Measurements from ENCODE around the gene UBE2QL1. TPM values are rescaled to one million over a fixed set of nuclear protein-coding genes. Genes with fewer than 3 reads are reported as not detected.

UBE2QL1 gene
- polyA plus RNA-seq, 1 of the 3 experiments (the other 2 are of a cell fraction): 0.28 TPM

GRCh38 chr5:6467591-6467990 lies 18.9 kb downstream of the UBE2QL1 start (continued):
- TF ChIP-seq, protein P1, sequence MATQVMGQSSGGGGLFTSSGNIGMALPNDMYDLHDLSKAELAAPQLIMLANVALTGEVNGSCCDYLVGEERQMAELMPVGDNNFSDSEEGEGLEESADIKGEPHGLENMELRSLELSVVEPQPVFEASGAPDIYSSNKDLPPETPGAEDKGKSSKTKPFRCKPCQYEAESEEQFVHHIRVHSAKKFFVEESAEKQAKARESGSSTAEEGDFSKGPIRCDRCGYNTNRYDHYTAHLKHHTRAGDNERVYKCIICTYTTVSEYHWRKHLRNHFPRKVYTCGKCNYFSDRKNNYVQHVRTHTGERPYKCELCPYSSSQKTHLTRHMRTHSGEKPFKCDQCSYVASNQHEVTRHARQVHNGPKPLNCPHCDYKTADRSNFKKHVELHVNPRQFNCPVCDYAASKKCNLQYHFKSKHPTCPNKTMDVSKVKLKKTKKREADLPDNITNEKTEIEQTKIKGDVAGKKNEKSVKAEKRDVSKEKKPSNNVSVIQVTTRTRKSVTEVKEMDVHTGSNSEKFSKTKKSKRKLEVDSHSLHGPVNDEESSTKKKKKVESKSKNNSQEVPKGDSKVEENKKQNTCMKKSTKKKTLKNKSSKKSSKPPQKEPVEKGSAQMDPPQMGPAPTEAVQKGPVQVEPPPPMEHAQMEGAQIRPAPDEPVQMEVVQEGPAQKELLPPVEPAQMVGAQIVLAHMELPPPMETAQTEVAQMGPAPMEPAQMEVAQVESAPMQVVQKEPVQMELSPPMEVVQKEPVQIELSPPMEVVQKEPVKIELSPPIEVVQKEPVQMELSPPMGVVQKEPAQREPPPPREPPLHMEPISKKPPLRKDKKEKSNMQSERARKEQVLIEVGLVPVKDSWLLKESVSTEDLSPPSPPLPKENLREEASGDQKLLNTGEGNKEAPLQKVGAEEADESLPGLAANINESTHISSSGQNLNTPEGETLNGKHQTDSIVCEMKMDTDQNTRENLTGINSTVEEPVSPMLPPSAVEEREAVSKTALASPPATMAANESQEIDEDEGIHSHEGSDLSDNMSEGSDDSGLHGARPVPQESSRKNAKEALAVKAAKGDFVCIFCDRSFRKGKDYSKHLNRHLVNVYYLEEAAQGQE (IDR thresholded peaks at IDR 0.05; ENCODE audit: low read depth, low read length): no peak
- TF ChIP-seq IRF3 (IDR thresholded peaks at IDR 0.05; ENCODE audit: low read depth, low read length) (no peak), ELF1 (IDR thresholded peaks at IDR 0.05) (no peak), JUND (IDR thresholded peaks at IDR 0.05) (no peak), YY1 (IDR thresholded peaks at IDR 0.05; ENCODE audit: low read depth) (no peak)

- Histone ChIP-seq H3K4me1 (ENCODE audit: control insufficient read depth in 1 of 2, insufficient read depth in 2 of 2, low read depth in 1 of 2, low read length in 1 of 2) (peaks cover 0 to 47% of the 10 kb centered on the region in 2 experiments; a peak in 2 of 4 replicates), H3K27ac (ENCODE audit: low read depth in 2 of 2, low read length in 1 of 2) (peak overlapping the region in 1 of 2 experiments; percentile 43; a peak in 1 of 4 replicates), H3K9ac (no peak overlapping the region), H3K36me3 (replicated peaks in 1 of 2; ENCODE audit: control insufficient read depth in 1 of 2, insufficient read depth in 2 of 2, low read length in 1 of 2) (peaks cover 0 to 6% of the 10 kb centered on the region in 2 experiments), H3K4me2 (no peak overlapping the region), H3K9me3 (no peaks in the 10 kb centered on the region), H2AFZ (ENCODE audit: low read depth) (no peak overlapping the region), H3K79me2 (ENCODE audit: insufficient read depth) (no peaks in the 10 kb centered on the region), H3F3A (replicated peaks; ENCODE audit: insufficient read depth) (no peaks in the 10 kb centered on the region), H4K20me1 (ENCODE audit: insufficient read depth) (no peaks in the 10 kb centered on the region), H3K9me2 (no peaks in the 10 kb centered on the region), H3K4me3 (ENCODE audit: low read depth in 2 of 2, low read length in 1 of 2) (no peak overlapping the region), H3K27me3 (ENCODE audit: insufficient read depth) (no peaks in the 10 kb centered on the region)
- TF ChIP-seq, protein P2, sequence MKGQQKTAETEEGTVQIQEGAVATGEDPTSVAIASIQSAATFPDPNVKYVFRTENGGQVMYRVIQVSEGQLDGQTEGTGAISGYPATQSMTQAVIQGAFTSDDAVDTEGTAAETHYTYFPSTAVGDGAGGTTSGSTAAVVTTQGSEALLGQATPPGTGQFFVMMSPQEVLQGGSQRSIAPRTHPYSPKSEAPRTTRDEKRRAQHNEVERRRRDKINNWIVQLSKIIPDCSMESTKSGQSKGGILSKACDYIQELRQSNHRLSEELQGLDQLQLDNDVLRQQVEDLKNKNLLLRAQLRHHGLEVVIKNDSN (IDR thresholded peaks at IDR 0.05; ENCODE audit: borderline replicate concordance, low read depth): no peak
- no peak for TF ChIP-seq NRF1 (IDR thresholded peaks at IDR 0.05; ENCODE audit: low read depth, low read length)
- TF ChIP-seq USF2 (IDR thresholded peaks at IDR 0.05; ENCODE audit: borderline replicate concordance, low read depth, low read length): no peak
- TF ChIP-seq SIN3A (IDR thresholded peaks at IDR 0.05; ENCODE audit: borderline replicate concordance, low read depth, low read length): no peak
- TF ChIP-seq ZBTB33 (IDR thresholded peaks at IDR 0.05; ENCODE audit: borderline replicate concordance, low read depth): no peak
- no peak for TF ChIP-seq FOXM1 (IDR thresholded peaks at IDR 0.05; ENCODE audit: low read depth)
- TF ChIP-seq MXI1 (IDR thresholded peaks at IDR 0.05; ENCODE audit: low read depth, low read length): peak; percentile 40; the same call in 1 of the 2 replicates
- no peak for TF ChIP-seq FOXJ3 (CRISPR knock-in tag; IDR thresholded peaks at IDR 0.05)
- no peak for TF ChIP-seq POLR2AphosphoS5 (IDR thresholded peaks at IDR 0.05; ENCODE audit: low read depth, low read length)
- no peak for TF ChIP-seq YY1 (IDR thresholded peaks at IDR 0.05; ENCODE audit: low read depth)
- peak; percentile 25 for TF ChIP-seq CHD2 (IDR thresholded peaks at IDR 0.05; ENCODE audit: low read length, partially characterized antibody)
- no peak for TF ChIP-seq SMC3 (IDR thresholded peaks at IDR 0.05; ENCODE audit: low read depth, low read length)
- TF ChIP-seq RAD21 (IDR thresholded peaks at IDR 0.05; ENCODE audit: low read length): no peak
- TF ChIP-seq TEAD4 (IDR thresholded peaks at IDR 0.05; ENCODE audit: borderline replicate concordance, insufficient read depth): no peak
- no peak for TF ChIP-seq TAF1 (IDR thresholded peaks at IDR 0.05; ENCODE audit: borderline replicate concordance, low read depth, low read length)
- TF ChIP-seq RCOR1 (IDR thresholded peaks at IDR 0.05; ENCODE audit: low read length): 0 out of 2 replicates have a peak, but pooled peaks have one; percentile 9
- no peak for TF ChIP-seq FOSL2 (IDR thresholded peaks at IDR 0.05; ENCODE audit: borderline replicate concordance, low read depth)
- POLR2A ChIA-PET: interaction anchor here (0.6 kb wide), 2 partner anchors 18 to 98 kb away, joined by 3 read pairs; no protein-coding TSS in a partner anchor
- CTCF ChIA-PET: interaction anchor here (0.7 to 1.4 kb wide), 3 partner anchors 10 to 19 kb away, joined by 3 to 4 read pairs (median 3); partner anchors contain the start of gene UBE2QL1
- WGBS (ENCODE audit: low lambda C conversion rate): 31% methylated on average over 11 of the region's 11 CpGs
- DNase-seq: peak; percentile 87
Measured at GRCh38 chr5:6468104-6468503, 19.4 kb downstream of the UBE2QL1 start.

All from SK-N-SH (cell line).